GM12878 (cell line): ENCODE results near the gene NTRK3.

Experiments used
- CTCF ChIP-seq, 3 experiments: IDR thresholded peaks in 2 of 3; conservative IDR thresholded peaks in 1 of 3; 2 replicates each; pipeline ENCODE4 v1.5.1; 2011; ENCODE audit warnings: low read depth in 3 of 3, low read length in 3 of 3, mild to moderate bottlenecking in 3 of 3, control low read depth in 2 of 3, moderate library complexity in 2 of 3, inconsistent platforms in 1 of 3, mixed read lengths in 1 of 3; ENCODE audit not compliant: control insufficient read depth in 2 of 3, insufficient read depth in 1 of 3; ENCODE audit errors: extremely low read depth in 1 of 3
- DPF2 ChIP-seq: fragments of 450-650 bp; IDR thresholded peaks from 2 replicates; pipeline ENCODE4 v1.6.1; 2017; ENCODE audit warnings: mild to moderate bottlenecking
- E2F4 ChIP-seq: IDR thresholded peaks from 2 replicates; pipeline ENCODE4 v1.6.1; 2012; ENCODE audit warnings: low read depth, low read length, improper control_type of control experiment
- ESRRA ChIP-seq: IDR thresholded peaks from 2 replicates; pipeline ENCODE4 v1.6.1; 2012; ENCODE audit warnings: mild to moderate bottlenecking, low read length, improper control_type of control experiment
- EZH2 ChIP-seq: IDR thresholded peaks from 2 replicates; pipeline ENCODE4 v1.6.1; 2012; ENCODE audit warnings: low read depth, mild to moderate bottlenecking, control low read depth, inconsistent platforms, low read length, borderline replicate concordance; ENCODE audit not compliant: control insufficient read depth
- PBX3 ChIP-seq: IDR thresholded peaks from 2 replicates; pipeline ENCODE4 v1.6.1; 2011; ENCODE audit warnings: mild to moderate bottlenecking, low read depth, low read length, moderate library complexity; ENCODE audit not compliant: insufficient replicate concordance
- POLR2A ChIP-seq: IDR thresholded peaks from 2 replicates; pipeline ENCODE4 v1.6.1; 2011; ENCODE audit warnings: low read depth, mild to moderate bottlenecking, low read length
- REST ChIP-seq: IDR thresholded peaks from 2 replicates; pipeline ENCODE4 v1.6.1; 2012; ENCODE audit warnings: mild to moderate bottlenecking, low read depth, low read length
- SMAD1 ChIP-seq: fragments of 450-650 bp; IDR thresholded peaks from 2 replicates; pipeline ENCODE4 v1.6.1; 2018; ENCODE audit warnings: mild to moderate bottlenecking, low read depth; ENCODE audit not compliant: partially characterized antibody
- SREBF2 ChIP-seq: IDR thresholded peaks from 2 replicates; pipeline ENCODE4 v1.6.1; 2012; ENCODE audit warnings: mild to moderate bottlenecking, low read length
- WRNIP1 ChIP-seq: IDR thresholded peaks from 2 replicates; pipeline ENCODE4 v1.6.1; 2011; ENCODE audit warnings: low read depth, low read length, improper control_type of control experiment, borderline replicate concordance

GRCh38 chr15:87986776-87987175 is 269.8 kb downstream of the NTRK3 start:
- TF ChIP-seq CTCF (IDR thresholded peaks at IDR 0.05 in 2 of 3, conservative IDR thresholded peaks at IDR 0.05 in 1 of 3; ENCODE audit: control insufficient read depth in 2 of 3, extremely low read depth in 1 of 3, insufficient read depth in 1 of 3, low read depth in 3 of 3, low read length in 3 of 3) = no peak
- TF ChIP-seq SREBF2 = no peak
- no peak for TF ChIP-seq DPF2
- TF ChIP-seq WRNIP1 = no peak
- TF ChIP-seq PBX3 = no peak
- no peak for TF ChIP-seq ESRRA
- TF ChIP-seq EZH2 = no peak
- no peak for TF ChIP-seq E2F4
- TF ChIP-seq POLR2A = no peak
- TF ChIP-seq SMAD1 = no peak
- TF ChIP-seq REST = no peak
